ENCODE results near the gene PSTPIP1.

PSTPIP1 gene

DNA sequence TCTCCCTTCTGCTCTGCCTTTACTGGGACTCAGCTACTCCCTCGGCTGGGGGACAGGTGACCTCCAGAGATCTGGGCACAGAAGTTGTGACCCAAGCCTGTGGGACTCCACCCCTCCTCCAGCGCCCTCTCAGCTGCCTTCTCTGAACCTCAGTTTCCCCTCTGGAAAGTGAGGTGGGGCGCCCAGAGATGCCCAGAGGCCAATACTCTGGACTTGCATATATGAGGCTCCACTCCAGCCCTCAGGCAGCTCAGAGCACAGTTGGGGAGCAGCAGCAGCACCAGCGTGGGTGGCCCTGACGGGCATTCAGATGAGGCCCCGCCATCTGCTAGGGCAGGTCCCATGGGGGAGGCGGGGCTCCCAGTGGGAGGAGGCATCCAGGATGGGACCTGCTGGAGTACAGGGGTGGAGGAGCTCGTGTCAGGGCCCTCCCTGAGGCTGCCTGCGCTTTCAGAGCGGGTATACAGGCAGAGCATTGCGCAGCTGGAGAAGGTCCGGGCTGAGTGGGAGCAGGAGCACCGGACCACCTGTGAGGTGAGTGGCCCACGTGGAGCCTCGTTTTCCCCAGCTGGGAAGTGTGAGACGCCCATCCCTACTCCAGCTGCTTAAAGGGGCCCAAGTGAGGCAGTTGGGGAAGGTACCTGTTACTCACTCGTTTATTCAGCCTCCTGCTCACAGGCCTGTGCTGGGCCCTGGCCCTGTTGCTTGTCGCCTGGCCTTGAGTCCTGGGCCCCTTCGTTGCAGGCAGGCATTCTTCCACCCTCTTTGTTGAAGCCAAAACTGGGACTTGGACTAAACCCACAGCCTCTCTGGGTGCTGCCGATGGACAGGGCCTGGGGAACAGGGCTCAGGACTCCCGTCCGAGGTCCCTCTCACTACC lies 35.4 kb downstream of the PSTPIP1 start:
- DNase-seq (ENCODE audit: low spot score): no peak

DNA sequence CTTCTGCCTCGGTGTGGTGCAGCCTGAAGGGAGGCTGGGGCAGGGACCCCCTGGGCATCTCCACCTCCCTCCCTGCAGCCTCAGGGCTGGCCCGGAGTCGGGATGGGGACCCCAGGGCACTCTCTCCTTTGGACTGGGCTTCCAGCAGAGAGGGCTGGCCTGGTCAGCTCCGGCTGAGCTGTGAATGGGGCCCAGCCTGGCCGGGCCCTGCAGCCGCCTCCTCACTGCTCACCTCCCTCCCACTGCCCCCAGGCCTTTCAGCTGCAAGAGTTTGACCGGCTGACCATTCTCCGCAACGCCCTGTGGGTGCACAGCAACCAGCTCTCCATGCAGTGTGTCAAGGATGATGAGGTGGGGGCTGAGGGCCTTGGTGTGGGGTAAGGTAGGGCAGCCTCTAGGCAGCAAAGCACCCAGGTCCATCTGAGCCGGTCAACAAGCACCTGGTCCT lies 36.0 kb downstream of the PSTPIP1 start:
- DNase-seq (ENCODE audit: low spot score): no peak

DNA sequence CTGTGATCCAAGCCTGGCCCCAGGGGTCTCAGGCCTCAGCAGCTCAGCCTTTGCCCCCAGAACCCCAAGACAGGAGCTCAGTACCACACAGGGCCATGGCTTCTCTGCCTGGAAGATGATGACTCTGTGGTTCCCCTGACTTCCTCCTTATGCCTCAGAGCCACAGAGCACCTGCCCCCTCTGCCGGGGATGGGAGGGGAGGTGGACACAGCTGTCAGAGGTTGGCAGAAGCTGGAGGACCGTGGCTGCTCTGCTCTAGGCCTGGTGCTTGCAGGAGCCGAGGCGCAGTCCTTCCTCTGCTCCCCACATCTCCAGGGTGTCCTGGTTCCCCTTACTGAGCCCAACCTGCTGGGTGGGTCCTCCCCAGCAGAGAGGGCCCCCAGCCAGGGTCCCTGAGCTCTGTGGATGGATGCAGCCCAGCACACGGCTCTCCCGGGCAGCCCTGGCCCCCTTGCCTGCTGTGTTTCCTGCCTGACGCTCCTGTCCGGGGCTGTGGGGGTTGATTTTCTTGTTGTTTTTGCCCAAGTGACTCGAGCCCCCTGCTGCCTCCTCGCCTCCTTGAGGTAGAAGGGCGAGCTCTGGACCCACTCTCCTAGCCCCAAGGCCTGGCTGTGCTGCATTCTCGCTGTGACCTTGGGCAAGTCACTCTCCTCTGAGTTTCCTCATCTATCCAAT lies 36.6 kb downstream of the PSTPIP1 start:
- DNase-seq (ENCODE audit: low spot score): no peak

DNA sequence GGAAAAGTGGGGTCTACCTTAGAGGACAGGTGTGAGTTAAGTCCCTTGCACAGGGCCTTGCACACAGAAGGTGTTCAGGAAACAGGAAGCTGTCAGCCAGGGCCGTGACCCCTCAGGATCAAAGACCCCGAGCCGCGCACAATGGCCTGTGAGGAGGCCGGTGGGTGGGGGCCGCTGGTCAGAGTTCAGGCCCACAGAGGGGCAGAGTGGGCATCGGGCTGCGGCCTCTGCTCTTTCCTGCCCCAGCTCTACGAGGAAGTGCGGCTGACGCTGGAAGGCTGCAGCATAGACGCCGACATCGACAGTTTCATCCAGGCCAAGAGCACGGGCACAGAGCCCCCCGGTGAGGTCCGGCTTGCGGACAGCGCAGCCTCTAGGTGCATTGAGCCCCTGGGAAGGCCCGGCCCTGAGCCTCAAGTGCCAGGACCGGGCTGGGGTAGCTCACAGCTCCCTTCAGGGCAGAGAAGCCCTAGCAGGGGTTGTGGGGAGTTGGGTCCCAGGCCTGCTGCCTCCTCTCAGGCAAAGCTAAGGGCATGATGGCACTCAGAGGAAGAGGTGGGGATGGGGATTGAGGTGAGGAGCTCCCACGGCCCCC lies 37.2 kb downstream of the PSTPIP1 start:
- no peak for DNase-seq (ENCODE audit: low spot score)

GRCh38 chr15:77032647-77033416 lies 37.9 kb downstream of the PSTPIP1 start:
- no peak for DNase-seq (ENCODE audit: low spot score)

DNA sequence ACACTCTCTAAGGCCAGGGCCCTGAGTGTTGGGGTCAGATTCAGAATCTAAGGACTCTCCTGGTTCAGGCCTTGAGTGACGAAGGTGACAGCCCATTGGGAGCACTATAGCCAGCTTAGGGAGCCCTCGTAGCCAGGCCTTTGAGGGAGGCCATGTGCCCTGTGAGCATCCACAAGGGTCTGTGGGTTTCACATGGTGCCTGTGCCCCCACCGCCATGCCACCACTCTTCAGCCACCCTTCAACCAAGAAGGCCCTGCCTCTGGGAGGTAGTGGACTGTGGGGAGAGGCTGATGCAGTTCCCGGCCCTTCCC lies 38.4 kb downstream of the PSTPIP1 start:
- no peak for DNase-seq (ENCODE audit: low spot score)

DNA sequence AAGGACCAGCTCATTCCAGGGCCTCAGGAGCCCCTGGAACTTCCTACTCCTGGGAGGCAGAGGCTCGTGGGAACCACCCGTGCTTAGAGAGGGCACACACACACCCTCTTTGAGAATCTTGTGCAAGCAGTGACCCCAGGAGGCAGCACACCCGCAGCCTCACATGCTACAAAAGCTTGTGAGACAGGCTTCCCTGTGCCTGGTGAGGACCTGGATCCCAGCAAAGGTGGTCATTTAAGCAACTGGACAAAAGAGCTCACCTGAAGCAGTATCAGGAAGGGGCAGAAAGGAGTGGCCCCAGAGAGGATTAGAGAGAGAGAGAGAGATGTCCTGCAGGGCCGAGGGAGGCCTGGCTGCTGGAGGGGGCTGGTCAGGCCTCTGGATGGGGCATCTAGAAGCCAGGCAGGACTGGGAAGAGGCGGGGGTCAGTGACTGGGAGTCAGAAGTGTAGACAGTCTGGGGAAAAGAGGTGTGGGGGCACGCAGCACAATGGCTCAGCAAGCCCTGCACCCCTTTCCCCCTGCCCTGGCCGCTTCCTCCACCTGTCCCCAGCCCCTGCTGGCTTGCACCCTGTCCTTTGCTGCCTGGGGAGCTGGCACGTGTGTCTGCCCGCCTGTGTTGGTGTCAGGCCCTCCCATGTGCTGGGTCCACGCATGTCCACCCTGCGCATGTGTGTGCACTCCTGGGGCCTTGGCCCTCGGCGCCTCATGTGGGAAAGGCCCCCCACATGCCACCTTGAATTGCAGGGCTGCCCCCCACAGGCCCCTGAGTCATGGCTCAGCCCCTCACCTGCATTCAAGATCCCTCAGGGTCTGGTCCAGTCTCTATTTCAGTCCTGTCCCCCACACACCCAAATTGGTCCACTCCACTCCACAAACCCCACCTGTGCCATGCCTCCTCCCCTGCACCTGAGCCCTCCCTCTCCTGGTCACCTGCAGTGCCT lies 39.1 kb downstream of the PSTPIP1 start:
- no peak for DNase-seq (ENCODE audit: low spot score)

DNA sequence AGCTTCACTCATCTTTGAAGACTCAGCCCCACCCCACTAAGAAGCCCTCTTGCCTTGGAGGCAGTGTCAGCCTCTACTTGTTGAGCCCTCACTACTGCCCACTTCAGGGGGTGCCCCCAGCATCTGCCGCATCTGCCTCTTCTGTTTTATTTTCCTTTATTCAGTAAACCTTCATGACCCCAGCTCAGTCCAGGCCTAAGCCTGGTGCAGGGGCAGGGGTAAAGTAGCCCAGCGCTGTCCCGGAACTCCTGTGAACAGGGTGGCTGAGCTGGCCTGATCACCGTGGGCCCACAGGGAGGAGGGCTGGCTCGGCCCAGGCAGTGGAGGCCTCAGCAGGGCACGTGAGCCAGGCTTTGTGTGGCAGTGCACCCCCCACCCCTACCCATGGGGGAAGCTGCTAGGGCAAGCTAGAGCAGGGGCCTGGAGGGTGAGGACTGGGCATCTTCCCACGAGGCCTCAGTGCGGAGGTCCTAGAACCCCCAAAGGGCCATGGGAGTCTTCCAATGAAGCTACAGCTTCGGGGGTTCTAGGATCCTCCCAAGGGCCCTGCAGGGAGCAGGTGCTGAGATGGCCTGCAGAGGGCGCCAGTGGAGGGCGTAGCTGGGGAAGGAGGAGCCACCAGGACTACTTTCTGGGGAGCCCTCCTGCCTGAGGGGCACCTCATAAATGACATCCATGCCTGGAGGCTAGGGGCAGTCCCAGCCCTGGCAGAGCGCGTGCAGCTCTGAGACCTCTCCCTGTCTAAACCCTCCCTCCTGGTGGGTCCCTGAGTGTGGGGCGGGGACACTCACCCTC lies 40.0 kb downstream of the PSTPIP1 start:
- peak; percentile 58 for DNase-seq (ENCODE audit: low spot score)

GRCh38 chr15:77035584-77035983 lies 40.7 kb downstream of the PSTPIP1 start:
- no peak for DNase-seq (ENCODE audit: low spot score)

- DNase-seq (ENCODE audit: low spot score): no peak
Measured at GRCh38 chr15:77035999-77036471, 41.1 kb downstream of the PSTPIP1 start.

DNA sequence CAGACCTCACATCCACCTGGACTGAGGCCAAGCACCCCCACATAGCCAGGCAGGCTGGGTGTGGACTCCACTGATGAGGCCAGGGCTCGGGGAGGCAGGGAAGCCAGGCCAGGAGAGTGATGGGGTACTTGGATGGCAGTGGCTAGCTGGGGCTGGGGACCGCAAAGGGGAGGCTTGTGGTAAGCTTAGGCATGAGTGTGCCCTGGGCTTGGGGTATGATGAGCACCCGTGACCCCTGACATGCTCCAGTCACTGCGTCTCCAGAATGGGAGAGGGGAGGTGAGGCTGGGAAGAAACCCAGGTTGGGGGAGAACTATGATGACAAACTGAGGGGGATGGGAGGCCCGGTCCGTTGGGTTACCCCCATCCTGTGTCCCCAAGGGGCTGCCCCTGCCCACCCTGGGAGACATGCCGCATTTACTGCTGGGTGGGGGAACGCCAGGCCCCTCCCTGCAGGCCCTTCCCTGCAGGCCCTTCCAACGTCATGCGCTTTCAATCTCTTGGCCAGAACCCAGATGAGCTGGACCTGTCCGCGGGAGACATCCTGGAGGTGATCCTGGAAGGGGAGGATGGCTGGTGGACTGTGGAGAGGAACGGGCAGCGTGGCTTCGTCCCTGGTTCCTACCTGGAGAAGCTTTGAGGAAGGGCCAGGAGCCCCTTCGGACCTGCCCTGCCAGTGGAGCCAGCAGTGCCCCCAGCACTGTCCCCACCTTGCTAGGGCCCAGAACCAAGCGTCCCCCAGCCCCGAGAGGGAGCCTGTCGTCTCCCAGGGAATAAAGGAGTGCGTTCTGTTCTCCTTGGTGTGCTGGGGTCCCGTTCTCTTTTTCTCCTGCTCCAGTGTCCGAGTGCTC lies 41.8 kb downstream of the PSTPIP1 start:
- DNase-seq (ENCODE audit: low spot score): no peak

- no peak for DNase-seq (ENCODE audit: low spot score)
Measured at GRCh38 chr15:77037388-77038209, 42.7 kb downstream of the PSTPIP1 start.

DNA sequence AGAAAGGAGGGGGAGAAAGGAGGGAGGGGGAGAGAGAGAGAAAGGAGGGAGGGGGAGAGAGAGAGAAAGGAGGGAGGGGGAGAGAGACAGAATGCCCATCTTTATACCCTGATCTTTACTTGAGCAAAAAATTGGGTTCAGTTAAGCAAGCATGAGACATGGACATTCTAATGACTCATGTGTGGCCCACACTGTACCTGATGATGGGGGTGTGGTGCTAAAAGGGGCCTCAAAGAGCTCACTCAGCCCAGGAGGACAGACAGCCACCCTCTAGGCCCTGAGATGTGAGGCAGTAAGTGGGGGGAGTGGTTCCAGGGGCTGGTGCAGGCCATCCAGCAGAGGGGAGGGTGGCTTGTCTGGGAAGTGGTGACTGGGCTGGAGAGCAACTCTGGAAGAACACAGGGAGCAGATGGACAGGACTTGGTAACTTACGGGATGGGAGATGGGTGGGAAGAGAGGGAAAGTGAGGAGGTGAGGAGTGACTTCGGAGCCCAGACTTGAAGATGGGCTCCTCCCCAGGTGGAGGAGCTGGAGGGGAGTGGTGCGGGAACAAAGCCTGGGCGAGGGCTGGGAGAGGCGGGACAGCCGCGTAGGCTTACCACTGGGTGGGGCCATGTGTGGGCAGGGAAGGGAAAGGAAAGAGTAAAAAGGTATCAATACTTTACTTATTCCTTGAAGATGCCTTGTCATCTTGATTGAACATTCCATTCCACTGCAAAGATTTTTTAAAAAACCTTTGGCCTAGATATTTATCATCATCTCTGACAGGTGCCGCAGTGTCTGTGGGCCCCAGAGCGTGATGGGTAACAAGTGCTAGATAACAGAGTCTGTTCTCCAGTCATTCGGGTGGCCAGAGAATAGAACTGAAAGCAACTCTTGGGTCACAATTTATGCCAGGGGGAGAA lies 43.6 kb downstream of the PSTPIP1 start:
- DNase-seq (ENCODE audit: low spot score): no peak

- DNase-seq (ENCODE audit: low spot score): no peak
Measured at GRCh38 chr15:77039217-77039533, 44.2 kb downstream of the PSTPIP1 start.

GRCh38 chr15:77039848-77040247 lies 44.9 kb downstream of the PSTPIP1 start:
- DNase-seq (ENCODE audit: low spot score): no peak

- no peak for DNase-seq (ENCODE audit: low spot score)
Measured at GRCh38 chr15:77040673-77041072, 45.7 kb downstream of the PSTPIP1 start.

DNA sequence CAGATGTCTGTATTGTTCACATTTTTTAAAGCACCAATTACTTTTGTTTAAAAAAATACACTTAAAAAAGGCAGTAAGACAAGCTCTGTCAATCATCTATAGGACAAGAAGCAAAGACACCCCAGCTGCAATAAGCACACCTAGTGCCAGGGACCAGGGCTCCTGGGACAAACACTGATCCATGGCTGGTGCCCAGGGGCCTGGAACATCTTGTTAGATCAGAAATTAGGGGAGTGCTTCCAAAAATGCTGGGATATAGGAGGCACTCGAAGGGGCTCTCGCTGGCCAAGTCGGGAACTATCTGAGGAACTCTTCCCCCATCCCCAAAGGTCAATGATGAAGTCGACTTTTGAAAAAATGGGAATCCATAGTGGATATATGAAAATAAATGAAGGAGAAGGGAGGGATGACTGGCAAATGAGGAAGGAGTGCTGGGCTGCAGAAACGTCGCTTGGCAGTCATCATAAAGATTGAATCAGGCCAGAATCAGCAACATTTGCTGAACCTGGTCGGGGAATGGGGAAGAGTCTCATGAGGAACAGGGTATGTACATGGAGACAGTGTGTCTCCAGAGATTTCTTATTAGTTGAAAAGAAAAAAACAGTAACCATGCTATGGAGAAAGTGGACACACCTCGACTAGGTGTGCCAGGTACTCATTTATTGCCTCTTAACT lies 47.5 kb downstream of the PSTPIP1 start:
- DNase-seq (ENCODE audit: low spot score): no peak

Measured in AG08396 (cell line).